Heart left ventricle (tissue), 16 donors: ENCODE data around the gene ANAPC15. TPM values are rescaled to one million over a fixed set of nuclear protein-coding genes. Genes with fewer than 3 reads are reported as not detected.

Experiments used
- ATAC-seq, 4 donors: fragments of 200-7000 bp; cut with Tn5 transposase; one replicate each; pipeline ENCODE4 v1.9.1; 2020 to 2022; ENCODE audit warnings: moderate library complexity in 4 of 4, mild to moderate bottlenecking in 3 of 4, moderate number of reproducible peaks in 1 of 4
- DNase-seq, 5 donors: peaks; one replicate each; pipeline ENCODE4 v3.0.0-alpha.2; 2020
- H3K27ac ChIP-seq, 12 donors: fragments of 200-600 bp; sonication (generic) in 4 of 12; one replicate each; pipeline versions ENCODE4 v1.5.0 to v1.8.0; 2016 to 2022; ENCODE audit warnings: mild to moderate bottlenecking in 2 of 12
- H3K27me3 ChIP-seq, 9 donors: fragments of 200-600 bp; sonication (generic) in 2 of 9; one replicate each; pipeline versions ENCODE4 v1.5.1 to v1.8.0; 2016 to 2022; ENCODE audit warnings: mild to moderate bottlenecking in 3 of 9
- H3K36me3 ChIP-seq, 9 donors: fragments of 200-600 bp; sonication (generic) in 2 of 9; one replicate each; pipeline versions ENCODE4 v1.5.0 to v1.8.0; 2018 to 2022; ENCODE audit warnings: mild to moderate bottlenecking in 2 of 9
- H3K4me1 ChIP-seq, 12 donors: fragments of 200-600 bp; sonication (generic) in 4 of 12; one replicate each; pipeline versions ENCODE4 v1.5.0 to v1.8.0; 2016 to 2022; ENCODE audit warnings: mild to moderate bottlenecking in 3 of 12
- H3K4me3 ChIP-seq, 12 donors: fragments of 200-600 bp; sonication (generic) in 4 of 12; one replicate each; pipeline versions ENCODE4 v1.5.0 to v1.8.0; 2017 to 2022; ENCODE audit warnings: mild to moderate bottlenecking in 9 of 12, moderate library complexity in 4 of 12
- H3K9me3 ChIP-seq, 12 donors: fragments of 200-600 bp; sonication (generic) in 4 of 12; one replicate each; pipeline versions ENCODE4 v1.5.0 to v1.8.0; 2016 to 2022; ENCODE audit warnings: mild to moderate bottlenecking in 1 of 12
- CTCF ChIP-seq, 12 donors: fragments of 200-600 bp; sonication (generic) in 4 of 12; IDR thresholded peaks; one replicate each; pipeline versions ENCODE4 v1.5.0 to v1.8.0; 2018 to 2022; ENCODE audit warnings: antibody characterized with exemption in 12 of 12, mild to moderate bottlenecking in 5 of 12
- POLR2A ChIP-seq, 2 donors: fragments of 450-650 bp; IDR thresholded peaks; one replicate each; pipeline ENCODE4 v1.6.1; 2017; ENCODE audit warnings: antibody characterized with exemption in 2 of 2, mild to moderate bottlenecking in 2 of 2, moderate library complexity in 2 of 2
- WGBS, 4 donors: extraction: QIAGEN DNeasy Blood & Tissue Kit in 2 of 4; methylation state at CpG; one replicate each; pipeline versions ENCODE4 v1.1.5 to v1.1.7; 2013 to 2018; 5-methylcytosine and 5-hydroxymethylcytosine counted together
- intact Hi-C, 10 donors: fragments of 100-400 bp; cut with DNase I; formaldehyde crosslinking; loops; one replicate each; pipeline versions ENCODE4 v1.11.1 to v1.14.2; 2022
- polyA plus RNA-seq, 2 donors: library from polyadenylated mRNA; stranded (reverse); fragments of 200-250 nt; gene quantifications; one replicate each; pipeline ENCODE4 v1.2.3, GENCODE V29; 2013
- total RNA-seq, 9 donors: library from RNA; depleted of rRNA in 2 of 9; stranded (reverse); fragments of >200 nt in 2 of 9; fragmentation: NEBNext Ultra II Directional in 3 of 9; extraction: Animal tissue kit (Norgen Biotek cat#: 25700) in 3 of 9; gene quantifications; one replicate each; pipeline versions ENCODE4 v1.1.0 to v1.2.4, GENCODE V29; 2016 to 2023
- donor health status: ischemic (EF 13 %, LVEDD 7.1; RV severe dilation, severe dysfunction).
- donor health status: healthy with polysubstance abuse.
- donor health status: DM: no; HTN: yes; CAD: no.
- donor health status: DM: no; HTN: no; CAD: no.
- donor health status: ischemic (EF 25% LVEDD 6.9; RV normal size, moderate dysfunction).
- donor health status: ischemic (EF 25% LVEDD 5.7; RV mildly dilated, moderate dysfunction).
- donor health status: healthy.
- donor health status: DM: yes; HTN: yes; CAD: no.
- donor health status: ischemic (EF 35%, LVEDD 5.7; RV mildly dilated, moderate dysfunction).
- donor health status: nonischemic (EF 11% LVEDD 7.7; RV severe dilation, severe dysfunction).
- donor health status: DM: yes; HTN: yes; CAD: no.
- donor health status: PGD.
- donor health status: ischemic (EF 29% LVEDD 5.4; RV normal size, mild dysfunction).
- donor health status: nonischemic (EF 23%, LVEDD 6.1; RV moderate dilation, normal function).

Gene ANAPC15
- total and polyA plus RNA-seq, 11 donors = 35.6 to 82.7 (median 40.1) TPM

GRCh38 chr11:72124046-72124445 is 11.6 kb upstream of the ANAPC15 start:
- ATAC-seq = no peak
- intact Hi-C loops = no loop called here
- WGBS, 4 donors = 81 to 94% (median 93%) methylated on average over 2 to 6 of the region's 6 CpGs

GRCh38 chr11:72123117-72123653 is 10.7 kb upstream of the ANAPC15 start:
- H3K36me3 ChIP-seq = no peaks in the 10 kb centered on the region
- WGBS, 4 donors = 53 to 65% (median 55%) methylated on average over 3 of the region's 3 CpGs
- H3K27ac ChIP-seq = no peak overlapping the region
- intact Hi-C loops = no loop called here
- no peak overlapping the region for H3K4me3 ChIP-seq
- H3K4me1 ChIP-seq = no peaks in the 10 kb centered on the region
- DNase-seq = no peak
- ATAC-seq = no peak
- TF ChIP-seq POLR2A (IDR thresholded peaks at IDR 0.05) = no peak
- no peak for TF ChIP-seq CTCF (IDR thresholded peaks at IDR 0.05)
- H3K27me3 ChIP-seq = peaks cover 0 to 3% (median 0%) of the 10 kb centered on the region in 9 donors
- H3K9me3 ChIP-seq = peaks cover 0 to 3% (median 0%) of the 10 kb centered on the region in 12 donors

More at GRCh38 chr11:72124046-72124445, 11.6 kb upstream of the ANAPC15 start:
- no peak for DNase-seq
- Histone ChIP-seq H3K4me1 (no peaks in the 10 kb centered on the region), H3K4me3 (no peak overlapping the region), H3K27me3 (peaks cover 0 to 3% (median 0%) of the 10 kb centered on the region in 9 donors), H3K9me3 (peaks cover 0 to 5% (median 0%) of the 10 kb centered on the region in 12 donors), H3K27ac (no peak overlapping the region), H3K36me3 (no peaks in the 10 kb centered on the region)
- TF ChIP-seq CTCF (IDR thresholded peaks at IDR 0.05) = no peak
- no peak for TF ChIP-seq POLR2A (IDR thresholded peaks at IDR 0.05)

GRCh38 chr11:72122607-72123006 is 10.1 kb upstream of the ANAPC15 start:
- peaks cover 0 to 7% (median 0%) of the 10 kb centered on the region in 9 donors for H3K27me3 ChIP-seq
- TF ChIP-seq CTCF (IDR thresholded peaks at IDR 0.05) = no peak
- H3K9me3 ChIP-seq = no peaks in the 10 kb centered on the region
- no peak overlapping the region for H3K4me3 ChIP-seq
- ATAC-seq (no peak), DNase-seq (no peak)
- intact Hi-C loops = no loop called here
- no peaks in the 10 kb centered on the region for H3K36me3 ChIP-seq
- 78 to 86% (median 84%) methylated on average over 1 of the region's 1 CpG for WGBS, 4 donors
- no peak overlapping the region for H3K27ac ChIP-seq
- H3K4me1 ChIP-seq = no peaks in the 10 kb centered on the region

GRCh38 chr11:72120930-72121329 is 8.4 kb upstream of the ANAPC15 start:
- H3K4me1 ChIP-seq = no peaks in the 10 kb centered on the region
- H3K27ac ChIP-seq = no peak overlapping the region
- WGBS, 4 donors = 59 to 68% (median 65%) methylated on average over 2 of the region's 2 CpGs
- H3K9me3 ChIP-seq = no peaks in the 10 kb centered on the region
- peaks cover 0 to 8% (median 0%) of the 10 kb centered on the region in 9 donors for H3K27me3 ChIP-seq
- H3K4me3 ChIP-seq = no peak overlapping the region
- DNase-seq = no peak
- H3K36me3 ChIP-seq = no peaks in the 10 kb centered on the region
- no peak for ATAC-seq
- intact Hi-C loops = no loop called here
- TF ChIP-seq CTCF (IDR thresholded peaks at IDR 0.05) = no peak
- no peak for TF ChIP-seq POLR2A (IDR thresholded peaks at IDR 0.05)
